HepG2 (cell line): ENCODE data around the gene OSBPL1A. TPM values are rescaled to one million over a fixed set of nuclear protein-coding genes. Genes with fewer than 3 reads are reported as not detected.

Experiments used
- ATAC-seq: fragments of 200-7000 bp; cut with Tn5 transposase; 3 replicates; pipeline ENCODE4 v1.9.1; 2020; ENCODE audit warnings: mild to moderate bottlenecking, moderate library complexity
- BruUV-seq: library from RNA; stranded (reverse); fragments of 400-500 nt; replicated peaks from 2 replicates; lab custom pipeline; 2021; lab: Mats Ljungman, UMichigan
- CTCF ChIA-PET: fragments of 300-600 bp; formaldehyde crosslinking; extraction: SDS; loops from one replicate; lab custom pipeline; 2021; ENCODE audit warnings: low total read pairs, inconsistent platforms, low intra/inter-chr PET ratio; lab: Yijun Ruan, JAX
- POLR2A ChIA-PET: fragments of 350-600 bp; sonication (Branson Sonifier 250); formaldehyde crosslinking; loops from one replicate; lab custom pipeline; 2020; ENCODE audit warnings: antibody characterized with exemption, inconsistent platforms; lab: Yijun Ruan, JAX
- DNase-seq: peaks from one replicate; pipeline ENCODE4 v3.0.0-alpha.2; 2015; ENCODE audit warnings: low spot score
- FAIRE-seq: peaks from 3 replicates; lab custom pipeline; 2011; peaks lifted over from hg19 to GRCh38; lab: Jason Lieb, UNC
- H2AFZ ChIP-seq: one replicate; pipeline ENCODE4 v1.6.1; 2011; ENCODE audit warnings: low read length, inconsistent platforms
- H3K27ac ChIP-seq: fragments of 300-600 bp; 3 replicates; pipeline ENCODE4 v1.8.0; 2011; ENCODE audit warnings: mixed run types, mild to moderate bottlenecking, mixed read lengths, low read length, inconsistent platforms; ENCODE audit not compliant: insufficient read depth; ENCODE audit errors: extremely low read length
- H3K27me3 ChIP-seq, 2 experiments: fragments of 200-600 bp in 1 of 2; 2 replicates in 1 of 2; 3 replicates in 1 of 2; pipeline versions ENCODE4 v1.6.0 to v1.8.0; 2011; ENCODE audit warnings: low read length in 2 of 2, mild to moderate bottlenecking in 2 of 2, moderate library complexity in 2 of 2, inconsistent platforms in 1 of 2; ENCODE audit not compliant: insufficient read depth in 2 of 2, control insufficient read depth in 1 of 2
- H3K36me3 ChIP-seq, 2 experiments: fragments of 200-600 bp in 1 of 2; replicated peaks in 1 of 2; 2 replicates in 1 of 2; 3 replicates in 1 of 2; pipeline versions ENCODE4 v1.5.1 to v1.8.0; 2011; ENCODE audit warnings: low read length in 2 of 2, inconsistent platforms in 1 of 2; ENCODE audit not compliant: insufficient read depth in 2 of 2, control insufficient read depth in 1 of 2
- H3K4me1 ChIP-seq: 2 replicates; pipeline ENCODE4 v1.5.1; 2012; ENCODE audit warnings: low read length, inconsistent platforms; ENCODE audit not compliant: insufficient read depth
- H3K4me2 ChIP-seq: 2 replicates; pipeline ENCODE4 v1.6.0; 2011; ENCODE audit warnings: low read depth, low read length, inconsistent platforms
- H3K4me3 ChIP-seq, 3 experiments: fragments of 200-600 bp in 1 of 3; sonication (generic), shearing (Covaris generic) in 1 of 3; replicated peaks in 1 of 3; 2 replicates each; pipeline ENCODE4 v1.5.1; 2011 to 2016; ENCODE audit warnings: low read length in 3 of 3, inconsistent platforms in 2 of 3, low read depth in 2 of 3, mild to moderate bottlenecking in 2 of 3, control low read depth in 1 of 3, mixed read lengths in 1 of 3; ENCODE audit not compliant: insufficient read depth in 1 of 3
- H3K79me2 ChIP-seq: one replicate; pipeline ENCODE4 v1.6.1; 2011; ENCODE audit warnings: low read length, inconsistent platforms; ENCODE audit not compliant: insufficient read depth
- H3K9ac ChIP-seq: 2 replicates; pipeline ENCODE4 v1.6.0; 2011; ENCODE audit warnings: mild to moderate bottlenecking, low read depth, low read length, inconsistent platforms; ENCODE audit not compliant: insufficient read depth
- H3K9me3 ChIP-seq: 2 replicates; pipeline ENCODE4 v1.5.1; 2012; ENCODE audit warnings: mild to moderate bottlenecking, low read length
- H4K20me1 ChIP-seq: 2 replicates; pipeline ENCODE4 v1.6.0; 2011; ENCODE audit warnings: inconsistent platforms, mild to moderate bottlenecking, low read length, moderate library complexity; ENCODE audit not compliant: insufficient read depth
- MBD4 ChIP-seq: IDR thresholded peaks from 2 replicates; pipeline ENCODE4 v1.6.1; 2012; ENCODE audit warnings: low read length, inconsistent platforms, borderline replicate concordance
- NFKBIZ ChIP-seq: IDR thresholded peaks from 2 replicates; pipeline ENCODE4 v1.6.1; 2018; ENCODE audit warnings: missing genetic modification reagents, missing compliant biosample characterization
- TRAFD1 ChIP-seq: sonication (generic); formaldehyde crosslinking; IDR thresholded peaks from 2 replicates; pipeline ENCODE4 v1.5.1; 2020; ENCODE audit warnings: missing genetic modification reagents, mild to moderate bottlenecking, borderline replicate concordance
- ZNF17 ChIP-seq: sonication (generic); formaldehyde crosslinking; IDR thresholded peaks from 2 replicates; pipeline ENCODE4 v1.5.0; 2020; ENCODE audit warnings: mild to moderate bottlenecking, missing genetic modification reagents
- ZNF235 ChIP-seq: sonication (generic); formaldehyde crosslinking; IDR thresholded peaks from 2 replicates; pipeline ENCODE4 v1.8.1; 2023; ENCODE audit warnings: mild to moderate bottlenecking, missing genetic modification reagents, borderline replicate concordance
- ZNF512B ChIP-seq: sonication (generic); formaldehyde crosslinking; IDR thresholded peaks from 2 replicates; pipeline ENCODE4 v1.5.1; 2020; ENCODE audit warnings: missing genetic modification reagents, mild to moderate bottlenecking, borderline replicate concordance
- ZNF550 ChIP-seq: sonication (generic); formaldehyde crosslinking; IDR thresholded peaks from 2 replicates; pipeline ENCODE4 v1.4.0; 2020; ENCODE audit warnings: mild to moderate bottlenecking, missing genetic modification reagents, borderline replicate concordance
- ZNF577 ChIP-seq: sonication (generic); formaldehyde crosslinking; IDR thresholded peaks from 2 replicates; pipeline ENCODE4 v1.4.0; 2020; ENCODE audit warnings: mild to moderate bottlenecking, low read depth, missing genetic modification reagents, borderline replicate concordance
- ZNF761 ChIP-seq: sonication (generic); formaldehyde crosslinking; conservative IDR thresholded peaks from 2 replicates; pipeline ENCODE4 v1.4.0; 2020; ENCODE audit warnings: mild to moderate bottlenecking, missing genetic modification reagents
- WGBS: methylation state at CpG from one replicate; pipeline ENCODE4 v1.1.6; 2017; ENCODE audit warnings: low lambda C conversion rate; 5-methylcytosine and 5-hydroxymethylcytosine counted together
- in situ Hi-C: cut with HindIII; loops from 2 replicates; pipeline ENCODE4 v1.10.0; 2017; ENCODE audit warnings: low pct_unique_long_range_greater_than_20kb; ENCODE audit not compliant: extremely low pct_ligation_motif_present
- intact Hi-C: fragments of 100-400 bp; cut with micrococcal nuclease; formaldehyde crosslinking; loops from one replicate; pipeline ENCODE4 v1.10.0; 2022; ENCODE audit not compliant: unreplicated experiment
- polyA plus RNA-seq, 8 experiments: library from polyadenylated mRNA; depleted of rRNA in 3 of 8; stranded (reverse) in 7 of 8; unstranded in 1 of 8; fragments of >200 nt; fragmentation: Illumina TruSeq in 4 of 8; extraction: Trizol in 4 of 8; gene quantifications; 2 replicates each; pipeline versions ENCODE4 v1.2.1 to v1.2.3, GENCODE V29; 2011 to 2016; ENCODE audit warnings: low read depth in 4 of 8, missing spikeins in 1 of 8, mixed read lengths in 1 of 8; ENCODE audit not compliant: insufficient read depth in 1 of 8
- total RNA-seq, 5 experiments: library from RNA; depleted of rRNA; stranded (reverse); fragments of >200 nt; fragmentation: Illumina TruSeq; extraction: Trizol; gene quantifications; 2 replicates each; pipeline ENCODE4 v1.2.3, GENCODE V29; 2016; ENCODE audit warnings: low read depth in 1 of 5

OSBPL1A gene
- total and polyA plus RNA-seq, 2 of the 13 experiments (the other 11 are each of a cell fraction or from before 2014, with no cell fraction given), result 0.02 TPM; not detected in 1

- Histone ChIP-seq H3K4me2 (no peak overlapping the region), H3K4me3 (no peak overlapping the region), H3K9ac (no peak overlapping the region), H3K9me3 (no peaks in the 10 kb centered on the region), H3K4me1 (no peaks in the 10 kb centered on the region), H2AFZ (no peak overlapping the region), H3K27me3 (no peaks in the 10 kb centered on the region), H3K27ac (no peak overlapping the region), H3K36me3 (no peaks in the 10 kb centered on the region), H4K20me1 (no peaks in the 10 kb centered on the region), H3K79me2 (no peaks in the 10 kb centered on the region)
- DNase-seq, result no peak
- no peak for ATAC-seq
- intact Hi-C loops (no loop called here), in situ Hi-C loops (no loop called here)
- TF ChIP-seq ZNF235 (no peak), TRAFD1 (no peak), ZNF550 (CRISPR knock-in tag) (no peak), ZNF17 (CRISPR knock-in tag) (no peak), MBD4 (no peak), NFKBIZ (CRISPR knock-in tag) (no peak), ZNF512B (no peak), ZNF761 (no peak), ZNF577 (CRISPR knock-in tag) (no peak)
- BruUV-seq, result no TSS peak
- WGBS, result 0% methylated on average over 1 of the region's 1 CpG
- ChIA-PET CTCF (no interaction called here), POLR2A (no interaction called here)
- no peak for FAIRE-seq
Observed at GRCh38 chr18:24243677-24244076, 153.9 kb downstream of the OSBPL1A start.
